ENCODE data around the gene LRRN2. TPM values are rescaled to one million over a fixed set of nuclear protein-coding genes. Genes with fewer than 3 reads are reported as not detected.

LRRN2 gene
- total RNA-seq, 1 donor from 2014 or later, result 6.5 TPM

DNA sequence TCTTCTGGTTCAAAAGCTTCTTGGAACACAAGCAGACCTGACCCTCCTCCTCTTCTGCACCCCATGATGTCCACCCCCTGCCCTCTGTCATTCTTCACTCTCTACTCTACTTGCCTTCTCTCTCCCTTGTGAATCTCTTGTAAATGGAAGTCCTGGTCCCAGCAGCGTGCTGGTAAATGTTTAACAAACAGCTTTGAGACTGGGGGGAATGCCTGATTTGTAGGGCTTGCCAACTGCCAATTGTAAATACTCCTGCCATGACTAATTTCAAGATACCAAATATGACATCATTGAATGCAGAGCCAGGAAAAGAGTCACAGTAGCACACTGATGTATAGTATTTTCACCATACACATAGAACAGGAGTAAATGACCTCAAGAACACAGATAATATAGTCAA lies 40.9 kb upstream of the LRRN2 start:
- intact Hi-C loops (cut with DNase I), result no loop called here

DNA sequence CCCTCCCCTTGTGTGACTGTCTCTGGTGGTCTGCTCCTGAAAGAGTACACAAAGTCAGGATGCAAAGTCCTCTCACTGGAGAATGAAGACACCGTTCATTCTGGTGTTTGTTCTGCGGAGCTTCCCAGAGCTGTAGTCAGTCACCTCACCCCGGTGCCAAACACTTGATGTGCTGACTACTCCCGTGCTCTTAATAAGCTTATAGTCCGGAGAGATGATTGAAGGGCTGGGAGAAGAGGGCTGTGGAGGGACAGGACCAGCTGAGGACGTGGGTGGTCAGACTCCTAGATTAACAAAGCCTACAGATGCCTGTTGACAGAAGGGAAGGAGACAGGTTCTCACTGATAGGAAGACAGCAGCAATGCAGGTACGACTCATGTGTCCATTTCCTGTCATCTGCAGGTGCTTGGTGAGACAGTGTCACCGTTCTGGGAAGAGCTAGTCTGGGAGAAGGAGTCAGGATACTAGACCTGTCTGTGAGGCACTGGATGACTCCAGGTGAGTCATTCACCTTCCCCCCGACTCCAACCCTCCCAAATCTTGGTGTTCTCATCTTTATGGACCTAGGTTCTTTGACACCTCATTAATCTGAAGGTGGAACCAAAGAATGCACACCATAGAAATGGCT lies 40.4 kb upstream of the LRRN2 start:
- Histone ChIP-seq H3K36me3 (no peaks in the 10 kb centered on the region), H3K4me1 (no peaks in the 10 kb centered on the region), H3K4me3 (no peak overlapping the region), H3K9me3 (no peaks in the 10 kb centered on the region), H3K27ac (no peak overlapping the region), H3K27me3 (no peaks in the 10 kb centered on the region)
- TF ChIP-seq, protein P1, sequence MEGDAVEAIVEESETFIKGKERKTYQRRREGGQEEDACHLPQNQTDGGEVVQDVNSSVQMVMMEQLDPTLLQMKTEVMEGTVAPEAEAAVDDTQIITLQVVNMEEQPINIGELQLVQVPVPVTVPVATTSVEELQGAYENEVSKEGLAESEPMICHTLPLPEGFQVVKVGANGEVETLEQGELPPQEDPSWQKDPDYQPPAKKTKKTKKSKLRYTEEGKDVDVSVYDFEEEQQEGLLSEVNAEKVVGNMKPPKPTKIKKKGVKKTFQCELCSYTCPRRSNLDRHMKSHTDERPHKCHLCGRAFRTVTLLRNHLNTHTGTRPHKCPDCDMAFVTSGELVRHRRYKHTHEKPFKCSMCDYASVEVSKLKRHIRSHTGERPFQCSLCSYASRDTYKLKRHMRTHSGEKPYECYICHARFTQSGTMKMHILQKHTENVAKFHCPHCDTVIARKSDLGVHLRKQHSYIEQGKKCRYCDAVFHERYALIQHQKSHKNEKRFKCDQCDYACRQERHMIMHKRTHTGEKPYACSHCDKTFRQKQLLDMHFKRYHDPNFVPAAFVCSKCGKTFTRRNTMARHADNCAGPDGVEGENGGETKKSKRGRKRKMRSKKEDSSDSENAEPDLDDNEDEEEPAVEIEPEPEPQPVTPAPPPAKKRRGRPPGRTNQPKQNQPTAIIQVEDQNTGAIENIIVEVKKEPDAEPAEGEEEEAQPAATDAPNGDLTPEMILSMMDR (IDR thresholded peaks at IDR 0.05), result no peak
- intact Hi-C loops (cut with DNase I), result no loop called here
- DNase-seq (ENCODE audit: low spot score in 2 of 2), result no peak

More for the DNA sequence above, 40.9 kb upstream of the LRRN2 start:
- TF ChIP-seq, protein P1 (IDR thresholded peaks at IDR 0.05), result no peak
- Histone ChIP-seq H3K4me3 (no peak overlapping the region), H3K27me3 (no peaks in the 10 kb centered on the region), H3K9me3 (no peaks in the 10 kb centered on the region), H3K27ac (no peak overlapping the region), H3K36me3 (no peaks in the 10 kb centered on the region), H3K4me1 (no peaks in the 10 kb centered on the region)
- no peak for DNase-seq (ENCODE audit: low spot score in 2 of 2)

DNA sequence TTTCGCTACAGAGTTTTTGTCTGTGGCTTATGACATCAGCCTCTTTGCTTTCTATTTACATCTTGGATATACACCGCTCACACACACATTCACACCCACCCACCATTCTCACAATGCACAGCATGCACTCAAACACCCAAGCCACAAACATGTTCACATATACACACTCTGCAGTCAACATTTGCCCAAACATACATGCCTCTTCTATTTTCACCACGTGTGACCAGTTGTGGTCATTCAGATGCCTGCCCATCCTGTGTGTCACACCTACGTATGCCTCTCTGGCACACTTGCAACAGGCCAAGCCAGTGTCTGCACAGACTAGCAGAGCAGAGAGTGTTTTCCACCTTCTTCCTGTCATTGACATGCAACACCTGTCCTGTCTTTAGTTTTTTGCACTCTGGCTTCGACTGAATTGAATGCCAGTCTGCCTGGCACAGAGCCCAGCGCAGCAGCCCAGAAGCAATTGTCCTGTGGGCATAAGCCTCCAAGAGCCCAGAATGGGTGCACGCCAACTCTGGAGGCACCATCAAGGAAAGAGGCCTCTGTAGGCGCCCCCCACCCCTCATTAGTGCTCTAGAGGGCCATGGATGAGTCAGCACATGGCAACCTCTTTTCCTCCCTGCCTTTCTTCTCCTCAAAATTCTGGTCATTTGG lies 37.7 kb upstream of the LRRN2 start:
- no peaks in the 10 kb centered on the region for H3K4me1 ChIP-seq
- peaks cover 0 to 3% of the 10 kb centered on the region in 2 donors for H3K9me3 ChIP-seq
- intact Hi-C loops (cut with DNase I), result no loop called here
- DNase-seq (ENCODE audit: low spot score in 2 of 2), result no peak
- H3K27ac ChIP-seq, result no peak overlapping the region
- TF ChIP-seq, protein P1 (IDR thresholded peaks at IDR 0.05), result no peak
- no peak overlapping the region for H3K4me3 ChIP-seq
- no peaks in the 10 kb centered on the region for H3K27me3 ChIP-seq
- H3K36me3 ChIP-seq, result no peaks in the 10 kb centered on the region

DNA sequence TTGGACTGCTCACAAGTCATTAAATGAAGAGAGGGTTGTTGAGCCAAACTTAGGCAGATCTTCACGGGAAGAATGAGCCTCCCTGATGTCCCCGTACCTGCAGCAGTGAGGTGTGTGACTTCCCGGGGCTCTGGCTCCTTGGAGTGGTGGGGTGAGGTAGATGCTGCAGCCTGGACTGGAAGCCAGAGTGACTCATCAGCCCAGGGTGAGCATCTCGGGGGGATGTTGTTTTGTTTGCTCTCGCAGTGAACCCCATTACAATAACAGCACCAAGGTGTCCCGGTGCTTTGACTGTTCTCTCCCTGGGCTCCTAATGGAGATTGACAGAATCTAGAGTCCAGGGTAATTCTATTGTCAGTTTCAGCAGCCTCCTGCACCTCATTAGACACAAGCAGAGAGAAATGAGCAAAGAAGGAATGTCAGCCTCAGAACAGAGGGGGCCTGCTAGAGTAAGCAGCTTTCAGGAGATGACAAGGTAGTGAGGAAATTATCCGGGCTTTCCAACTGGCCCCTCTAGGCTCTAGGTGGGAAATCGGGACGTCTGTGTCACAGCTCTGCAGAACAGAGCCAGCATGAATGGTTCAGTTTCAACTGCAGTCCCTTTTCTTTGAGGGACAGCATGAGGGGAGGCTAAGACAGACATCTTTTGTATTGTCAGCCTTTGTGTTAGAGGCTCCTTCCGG lies 36.0 kb upstream of the LRRN2 start:
- intact Hi-C loops (cut with DNase I), result no loop called here
- DNase-seq (ENCODE audit: low spot score in 2 of 2), result no peak
- Histone ChIP-seq H3K27me3 (no peaks in the 10 kb centered on the region), H3K4me1 (no peaks in the 10 kb centered on the region), H3K9me3 (peaks cover 0 to 3% of the 10 kb centered on the region in 2 donors), H3K36me3 (no peaks in the 10 kb centered on the region), H3K4me3 (no peak overlapping the region), H3K27ac (no peak overlapping the region)
- TF ChIP-seq, protein P1 (IDR thresholded peaks at IDR 0.05), result no peak

DNA sequence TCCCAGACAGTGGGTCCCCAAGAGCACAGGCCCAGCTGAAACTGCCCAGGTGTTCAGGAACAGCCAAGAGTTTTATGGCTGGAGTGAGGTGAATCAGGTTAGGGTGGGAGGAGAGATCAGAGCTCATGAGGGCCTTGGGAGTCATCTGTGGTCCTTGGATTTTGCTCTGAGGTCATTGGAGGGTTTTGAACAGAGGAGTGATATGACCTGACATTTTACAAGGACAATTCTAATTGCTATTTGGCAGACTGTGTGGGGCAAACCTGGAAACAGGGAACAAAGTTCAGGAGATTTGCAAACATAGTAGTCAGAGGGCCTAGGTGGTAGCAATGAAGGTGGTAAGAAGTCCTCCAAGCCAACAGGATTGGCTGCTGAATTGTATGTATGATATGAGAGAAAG lies 31.1 kb upstream of the LRRN2 start:
- no peak for DNase-seq (ENCODE audit: low spot score in 2 of 2)
- Histone ChIP-seq H3K27ac (no peak overlapping the region), H3K9me3 (peaks cover 0 to 3% of the 10 kb centered on the region in 2 donors), H3K4me3 (no peak overlapping the region), H3K36me3 (no peaks in the 10 kb centered on the region), H3K27me3 (no peaks in the 10 kb centered on the region), H3K4me1 (no peaks in the 10 kb centered on the region)
- TF ChIP-seq, protein P1 (IDR thresholded peaks at IDR 0.05), result no peak
- intact Hi-C loops (cut with DNase I), result no loop called here

All from ascending aorta (tissue), 2 donors.